ENCODE measurements around the gene SAMD4A.

The SAMD4A gene

DNA sequence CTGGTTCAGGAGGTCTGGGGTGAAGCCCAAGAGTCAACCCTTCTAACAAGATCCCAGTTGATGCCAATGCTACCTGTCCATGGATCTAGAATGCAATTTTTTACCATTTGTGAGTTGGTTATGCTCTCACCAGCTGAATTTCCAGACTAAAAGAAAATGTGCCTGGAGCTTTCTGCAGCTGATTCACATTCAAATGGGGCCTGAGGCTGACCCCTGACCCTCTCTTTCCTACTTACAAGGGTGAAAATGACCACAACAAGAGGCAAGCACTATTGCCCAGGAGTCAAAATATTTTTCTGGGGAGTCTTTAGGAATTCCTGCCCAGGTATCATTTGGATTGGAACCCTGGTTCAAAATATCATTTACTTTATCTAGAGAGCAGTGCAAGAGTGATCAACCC lies 159.1 kb downstream of the SAMD4A start:
- no peak for DNase-seq (ENCODE audit: insufficient read length, low spot score)
- no peak for FAIRE-seq
- no peak for TF ChIP-seq POLR2A (IDR thresholded peaks at IDR 0.05; ENCODE audit: low read depth, low read length)
- no peak for TF ChIP-seq POLR2AphosphoS5 (IDR thresholded peaks at IDR 0.05; ENCODE audit: low read depth, low read length)
- no peak for TF ChIP-seq TAF1 (IDR thresholded peaks at IDR 0.05; ENCODE audit: low read depth, low read length)
- TF ChIP-seq SPI1 (IDR thresholded peaks at IDR 0.05; ENCODE audit: low read depth, low read length) = no peak
- no peak for TF ChIP-seq PAX5 (IDR thresholded peaks at IDR 0.05; ENCODE audit: insufficient read depth, low read length, severe bottlenecking)
- TF ChIP-seq POU2F2 (IDR thresholded peaks at IDR 0.05; ENCODE audit: low read depth, low read length) = no peak

DNA sequence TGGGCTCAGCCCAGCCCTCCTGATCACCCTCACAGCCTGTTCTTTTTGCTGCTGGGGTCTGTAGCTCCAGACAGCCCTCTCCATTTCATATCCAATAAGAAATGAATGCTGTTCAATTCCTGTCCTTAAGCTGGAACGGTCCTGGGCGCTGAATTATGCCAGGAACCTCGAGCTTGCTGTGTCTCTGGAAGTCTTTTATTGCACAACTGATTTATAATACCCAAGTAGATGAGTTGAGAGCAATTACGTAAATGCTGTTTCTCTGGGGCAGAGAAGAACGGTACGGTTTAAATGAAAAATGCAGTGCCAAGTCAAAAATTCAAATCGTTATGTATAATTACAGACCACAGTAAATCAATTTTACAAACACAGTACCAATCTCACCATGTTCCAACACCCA lies 161.0 kb downstream of the SAMD4A start:
- TF ChIP-seq PAX5 (IDR thresholded peaks at IDR 0.05; ENCODE audit: insufficient read depth, low read length, severe bottlenecking) (no peak), POLR2A (IDR thresholded peaks at IDR 0.05; ENCODE audit: low read depth, low read length) (no peak), TAF1 (IDR thresholded peaks at IDR 0.05; ENCODE audit: low read depth, low read length) (no peak), POLR2AphosphoS5 (IDR thresholded peaks at IDR 0.05; ENCODE audit: low read depth, low read length) (no peak), SPI1 (IDR thresholded peaks at IDR 0.05; ENCODE audit: low read depth, low read length) (no peak), POU2F2 (IDR thresholded peaks at IDR 0.05; ENCODE audit: low read depth, low read length) (no peak)
- FAIRE-seq = no peak

DNA sequence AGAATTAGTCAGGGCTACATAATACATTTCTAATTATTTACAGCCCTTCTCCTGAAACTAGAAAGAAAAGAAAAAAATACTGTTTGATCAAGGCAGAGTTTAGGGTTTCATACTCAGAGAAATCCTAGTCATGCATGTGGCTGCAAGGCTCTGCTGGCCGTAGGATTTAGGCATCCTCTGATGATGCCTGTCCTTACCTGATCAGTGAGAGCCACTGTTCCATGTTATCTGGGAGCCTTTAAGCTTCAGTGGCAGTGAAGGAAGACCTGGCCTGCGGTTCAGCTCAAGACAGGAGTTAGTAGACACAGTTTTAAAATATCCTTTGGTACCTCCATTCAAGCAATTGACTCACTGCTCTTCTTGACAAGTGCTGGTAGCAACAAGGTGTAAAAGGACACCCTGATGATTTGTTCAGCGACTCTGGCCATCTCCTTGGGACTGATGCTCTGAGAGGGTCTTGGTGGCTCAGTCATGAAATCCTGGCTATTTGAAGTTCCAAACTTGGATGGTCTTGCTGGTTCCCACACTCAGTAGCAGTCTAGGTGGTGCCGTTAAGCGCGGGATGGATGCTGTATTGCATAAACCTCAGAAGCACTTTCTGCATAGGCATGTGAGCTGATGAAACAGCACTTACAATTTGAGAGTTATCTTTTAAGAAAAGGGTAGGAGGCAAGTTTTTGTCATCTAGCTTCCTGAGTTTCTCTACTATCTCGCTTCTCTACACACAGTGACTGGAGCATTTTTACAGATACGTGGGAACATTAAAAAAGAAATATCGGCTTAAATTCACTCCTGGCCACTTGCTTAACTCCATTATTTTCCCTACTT lies 162.0 kb downstream of the SAMD4A start:
- FAIRE-seq = peak; percentile 66
- no peak for TF ChIP-seq SPI1 (IDR thresholded peaks at IDR 0.05; ENCODE audit: low read depth, low read length)
- no peak for TF ChIP-seq POLR2A (IDR thresholded peaks at IDR 0.05; ENCODE audit: low read depth, low read length)
- TF ChIP-seq TAF1 (IDR thresholded peaks at IDR 0.05; ENCODE audit: low read depth, low read length) = no peak
- no peak for TF ChIP-seq POU2F2 (IDR thresholded peaks at IDR 0.05; ENCODE audit: low read depth, low read length)
- TF ChIP-seq PAX5 (IDR thresholded peaks at IDR 0.05; ENCODE audit: insufficient read depth, low read length, severe bottlenecking) = no peak
- TF ChIP-seq POLR2AphosphoS5 (IDR thresholded peaks at IDR 0.05; ENCODE audit: low read depth, low read length) = no peak
- DNase-seq (ENCODE audit: insufficient read length, low spot score) = no peak

More for the DNA sequence above, 161.0 kb downstream of the SAMD4A start:
- no peak for DNase-seq (ENCODE audit: insufficient read length, low spot score)

DNA sequence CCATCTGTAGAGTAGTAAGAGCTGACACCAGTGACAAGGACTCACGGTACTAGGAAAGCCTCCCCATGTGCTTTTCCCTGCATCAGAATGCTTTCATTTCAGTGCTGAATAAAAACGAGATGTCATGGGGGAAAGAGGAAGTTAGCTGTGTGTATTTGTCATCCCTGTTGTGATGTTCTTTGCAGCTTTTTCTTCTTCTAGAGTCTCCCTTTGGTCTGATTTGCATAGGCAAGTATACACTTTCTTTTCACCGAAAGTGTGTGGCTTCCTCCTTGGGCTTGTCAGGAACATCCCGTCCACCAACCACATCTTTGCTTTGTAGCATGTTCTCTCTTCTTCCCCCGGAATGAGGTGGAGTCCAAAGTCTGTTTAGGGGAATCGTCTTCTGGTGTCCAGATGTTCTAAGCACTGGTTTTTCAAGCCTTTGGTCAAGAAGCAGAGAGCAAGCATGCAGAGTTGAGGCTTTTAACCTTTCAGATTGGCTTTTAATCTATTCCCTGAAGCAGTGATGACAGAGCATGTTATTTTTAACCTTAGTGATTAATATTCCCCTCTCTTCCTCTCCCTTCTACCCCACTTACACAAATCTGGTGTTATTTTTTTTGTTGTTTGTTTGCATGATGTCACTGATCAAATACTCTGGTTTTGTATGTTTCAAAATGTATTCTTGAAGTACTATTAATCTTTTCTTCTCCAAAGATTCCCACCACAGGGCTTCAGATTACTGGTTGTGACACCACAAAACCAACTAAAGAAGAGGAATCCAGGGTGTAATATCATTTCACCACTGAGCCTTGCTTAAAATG lies 163.4 kb downstream of the SAMD4A start:
- peak; percentile 23 for DNase-seq (ENCODE audit: insufficient read length, low spot score)
- peak; percentile 97 for FAIRE-seq
- TF ChIP-seq PAX5 (IDR thresholded peaks at IDR 0.05; ENCODE audit: insufficient read depth, low read length, severe bottlenecking) (no peak), TAF1 (IDR thresholded peaks at IDR 0.05; ENCODE audit: low read depth, low read length) (no peak), SPI1 (IDR thresholded peaks at IDR 0.05; ENCODE audit: low read depth, low read length) (peak; percentile 64), POLR2A (IDR thresholded peaks at IDR 0.05; ENCODE audit: low read depth, low read length) (peak; percentile 46), POLR2AphosphoS5 (IDR thresholded peaks at IDR 0.05; ENCODE audit: low read depth, low read length) (0 out of 2 replicates have a peak, but pooled peaks have one; percentile 19), POU2F2 (IDR thresholded peaks at IDR 0.05; ENCODE audit: low read depth, low read length) (peak; percentile 98)

DNA sequence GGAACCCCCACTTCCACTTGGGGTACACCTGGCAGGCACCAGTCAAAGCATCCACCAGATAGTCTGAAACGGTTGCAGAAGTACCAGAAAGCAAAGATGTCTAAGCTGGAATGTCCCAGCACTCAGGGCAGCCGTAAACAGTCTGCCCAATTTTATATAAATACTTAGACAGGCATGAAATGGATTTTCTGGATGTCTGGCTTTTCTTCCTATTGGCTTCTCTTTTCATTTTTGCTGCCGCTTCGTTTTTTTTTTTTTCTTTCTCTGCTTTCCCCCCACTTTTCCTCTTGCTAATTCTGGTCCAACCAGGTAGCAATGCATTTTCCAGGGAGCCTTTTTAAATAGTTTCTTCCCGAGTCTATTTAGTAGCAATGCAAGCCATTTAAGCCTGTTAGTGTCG lies 168.0 kb downstream of the SAMD4A start:
- DNase-seq (ENCODE audit: insufficient read length, low spot score) (no peak), FAIRE-seq (no peak)
- TF ChIP-seq PAX5 (IDR thresholded peaks at IDR 0.05; ENCODE audit: insufficient read depth, low read length, severe bottlenecking) (no peak), POLR2AphosphoS5 (IDR thresholded peaks at IDR 0.05; ENCODE audit: low read depth, low read length) (no peak), POU2F2 (IDR thresholded peaks at IDR 0.05; ENCODE audit: low read depth, low read length) (no peak), TAF1 (IDR thresholded peaks at IDR 0.05; ENCODE audit: low read depth, low read length) (no peak), POLR2A (IDR thresholded peaks at IDR 0.05; ENCODE audit: low read depth, low read length) (no peak), SPI1 (IDR thresholded peaks at IDR 0.05; ENCODE audit: low read depth, low read length) (no peak)

DNA sequence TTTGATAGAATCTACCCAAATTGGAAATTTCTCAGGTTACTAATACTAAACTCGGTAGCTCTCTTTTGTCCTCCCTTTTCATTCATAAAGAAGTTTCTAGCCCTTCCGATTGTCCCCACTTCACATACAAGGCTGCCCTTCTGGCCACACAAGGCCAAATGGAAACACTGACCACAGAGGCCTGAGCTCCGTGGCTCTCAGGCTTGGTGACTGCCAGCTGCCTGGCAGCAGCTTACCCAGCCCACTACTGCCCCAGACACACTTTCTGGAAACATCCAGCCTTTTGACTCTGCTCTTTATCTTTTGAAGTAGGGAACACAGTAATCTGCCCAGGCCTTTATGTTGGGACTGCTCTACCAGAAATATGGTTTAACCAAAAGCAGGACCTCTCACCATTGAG lies 168.5 kb downstream of the SAMD4A start:
- no peak for DNase-seq (ENCODE audit: insufficient read length, low spot score)
- no peak for FAIRE-seq

DNA sequence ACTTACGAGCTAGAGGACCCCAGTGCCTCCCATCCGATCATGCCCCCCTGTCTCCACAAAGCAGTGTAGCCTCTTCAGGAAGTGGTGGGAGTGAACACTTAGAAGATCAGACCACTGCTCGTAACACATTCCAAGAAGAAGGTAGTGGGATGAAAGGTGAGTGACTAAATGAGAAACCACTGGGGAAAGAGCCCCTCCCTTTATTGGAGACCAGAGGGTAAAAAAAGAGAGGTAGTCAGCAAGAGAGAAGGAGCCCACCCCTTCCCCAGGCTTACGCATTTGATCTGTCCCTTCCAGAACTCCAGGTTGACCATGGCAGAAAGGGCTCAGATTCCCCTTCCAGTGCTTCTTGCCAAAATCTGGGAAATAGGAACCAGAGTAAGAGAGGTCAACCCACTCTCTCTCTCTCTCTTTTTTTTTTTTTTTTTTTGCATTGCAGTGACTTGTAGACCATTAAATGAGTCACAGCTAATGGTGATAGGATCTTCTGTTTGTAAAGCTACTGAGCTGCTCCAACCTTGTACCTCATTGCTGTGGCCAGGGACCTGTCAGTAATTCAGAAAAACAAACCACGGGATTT lies 170.3 kb downstream of the SAMD4A start:
- FAIRE-seq (no peak), DNase-seq (ENCODE audit: insufficient read length, low spot score) (no peak)
- no peak for TF ChIP-seq SPI1 (IDR thresholded peaks at IDR 0.05; ENCODE audit: low read depth, low read length)
- no peak for TF ChIP-seq PAX5 (IDR thresholded peaks at IDR 0.05; ENCODE audit: insufficient read depth, low read length, severe bottlenecking)
- TF ChIP-seq POU2F2 (IDR thresholded peaks at IDR 0.05; ENCODE audit: low read depth, low read length) = no peak
- TF ChIP-seq POLR2A (IDR thresholded peaks at IDR 0.05; ENCODE audit: low read depth, low read length) = no peak
- no peak for TF ChIP-seq POLR2AphosphoS5 (IDR thresholded peaks at IDR 0.05; ENCODE audit: low read depth, low read length)
- TF ChIP-seq TAF1 (IDR thresholded peaks at IDR 0.05; ENCODE audit: low read depth, low read length) = no peak

More for the DNA sequence above, 168.5 kb downstream of the SAMD4A start:
- no peak for TF ChIP-seq TAF1 (IDR thresholded peaks at IDR 0.05; ENCODE audit: low read depth, low read length)
- TF ChIP-seq SPI1 (IDR thresholded peaks at IDR 0.05; ENCODE audit: low read depth, low read length) = no peak
- no peak for TF ChIP-seq POLR2A (IDR thresholded peaks at IDR 0.05; ENCODE audit: low read depth, low read length)
- TF ChIP-seq POU2F2 (IDR thresholded peaks at IDR 0.05; ENCODE audit: low read depth, low read length) = no peak
- TF ChIP-seq PAX5 (IDR thresholded peaks at IDR 0.05; ENCODE audit: insufficient read depth, low read length, severe bottlenecking) = no peak

DNA sequence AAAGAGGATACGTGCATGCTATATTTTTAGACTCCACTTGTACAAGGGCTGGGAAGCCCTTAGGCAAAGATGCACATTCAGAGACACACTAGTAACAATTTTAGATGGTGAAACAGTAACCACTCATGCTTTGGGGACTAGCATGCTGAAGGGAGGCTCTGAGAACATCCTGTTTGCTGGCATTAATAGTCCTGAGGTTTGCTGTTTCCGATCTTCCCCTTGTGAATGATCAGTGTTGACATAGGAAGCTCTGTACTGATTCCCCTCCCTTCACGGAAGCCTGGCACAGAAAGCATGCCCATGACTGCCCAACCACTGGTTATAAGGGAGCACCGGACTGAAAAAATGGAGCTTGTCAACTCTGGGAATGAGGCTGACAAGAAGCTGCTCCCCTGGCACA lies 171.1 kb downstream of the SAMD4A start:
- DNase-seq (ENCODE audit: insufficient read length, low spot score) (no peak), FAIRE-seq (no peak)
- no peak for TF ChIP-seq POLR2AphosphoS5 (IDR thresholded peaks at IDR 0.05; ENCODE audit: low read depth, low read length)
- no peak for TF ChIP-seq TAF1 (IDR thresholded peaks at IDR 0.05; ENCODE audit: low read depth, low read length)
- TF ChIP-seq PAX5 (IDR thresholded peaks at IDR 0.05; ENCODE audit: insufficient read depth, low read length, severe bottlenecking) = no peak
- TF ChIP-seq SPI1 (IDR thresholded peaks at IDR 0.05; ENCODE audit: low read depth, low read length) = no peak

DNA sequence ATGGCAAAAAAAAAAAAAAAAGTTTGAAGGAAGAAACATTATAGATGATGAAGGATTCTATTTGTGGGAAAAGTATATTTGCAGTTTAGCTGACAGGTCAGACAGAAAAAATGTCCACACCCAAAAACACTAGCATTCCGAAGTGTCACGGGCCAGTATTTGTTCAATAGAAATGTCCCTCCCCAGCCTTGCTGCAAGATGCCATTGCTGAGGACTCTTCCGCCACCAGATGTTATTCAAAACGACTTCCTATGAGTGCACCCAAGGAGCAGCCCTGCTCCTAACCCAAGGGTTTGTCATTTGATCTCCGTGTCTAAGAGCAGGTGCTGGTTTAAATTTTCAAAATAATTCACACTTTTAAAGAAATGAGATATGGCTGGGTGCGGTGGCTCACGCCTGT lies 172.6 kb downstream of the SAMD4A start:
- no peak for DNase-seq (ENCODE audit: insufficient read length, low spot score)
- TF ChIP-seq PAX5 (IDR thresholded peaks at IDR 0.05; ENCODE audit: insufficient read depth, low read length, severe bottlenecking) (no peak), POLR2AphosphoS5 (IDR thresholded peaks at IDR 0.05; ENCODE audit: low read depth, low read length) (no peak), TAF1 (IDR thresholded peaks at IDR 0.05; ENCODE audit: low read depth, low read length) (no peak), POU2F2 (IDR thresholded peaks at IDR 0.05; ENCODE audit: low read depth, low read length) (no peak), SPI1 (IDR thresholded peaks at IDR 0.05; ENCODE audit: low read depth, low read length) (no peak), POLR2A (IDR thresholded peaks at IDR 0.05; ENCODE audit: low read depth, low read length) (no peak)
- FAIRE-seq = no peak

Data from GM12891 (cell line).